Central memory CD8-positive, alpha-beta T cell (primary cell): ENCODE results near the gene SAMD9L.

Source experiments
- ATAC-seq: fragments of 150-1000 bp; cut with Tn5 transposase; replicated peaks from 2 replicates; pipeline ENCODE4 v1.10.0; 2022; ENCODE audit warnings: mild to moderate bottlenecking, moderate FRiP score, moderate number of reproducible peaks; ENCODE audit not compliant: poor library complexity, severe bottlenecking; ENCODE audit errors: extremely low read depth
- DNase-seq, 2 donors: peaks; one replicate each; pipeline ENCODE4 v3.0.0; 2021; ENCODE audit warnings: low spot score in 2 of 2
- H3K27ac Mint-ChIP-seq: one replicate; pipeline ENCODE4 v1.8.0; 2022; ENCODE audit warnings: low read depth, mild to moderate bottlenecking, moderate library complexity, mixed read lengths
- H3K27me3 Mint-ChIP-seq: one replicate; pipeline ENCODE4 v1.8.0; 2022; ENCODE audit warnings: mixed read lengths
- H3K36me3 Mint-ChIP-seq: one replicate; pipeline ENCODE4 v1.8.0; 2022; ENCODE audit warnings: mild to moderate bottlenecking, moderate library complexity, mixed read lengths; ENCODE audit not compliant: insufficient read depth
- H3K4me1 Mint-ChIP-seq: one replicate; pipeline ENCODE4 v1.8.0; 2022; ENCODE audit warnings: mixed read lengths
- H3K4me3 Mint-ChIP-seq: one replicate; pipeline ENCODE4 v1.8.0; 2022; ENCODE audit warnings: mild to moderate bottlenecking, moderate library complexity, mixed read lengths
- H3K9me3 Mint-ChIP-seq: one replicate; pipeline ENCODE4 v1.8.0; 2022; ENCODE audit warnings: mixed read lengths

SAMD9L gene

DNA sequence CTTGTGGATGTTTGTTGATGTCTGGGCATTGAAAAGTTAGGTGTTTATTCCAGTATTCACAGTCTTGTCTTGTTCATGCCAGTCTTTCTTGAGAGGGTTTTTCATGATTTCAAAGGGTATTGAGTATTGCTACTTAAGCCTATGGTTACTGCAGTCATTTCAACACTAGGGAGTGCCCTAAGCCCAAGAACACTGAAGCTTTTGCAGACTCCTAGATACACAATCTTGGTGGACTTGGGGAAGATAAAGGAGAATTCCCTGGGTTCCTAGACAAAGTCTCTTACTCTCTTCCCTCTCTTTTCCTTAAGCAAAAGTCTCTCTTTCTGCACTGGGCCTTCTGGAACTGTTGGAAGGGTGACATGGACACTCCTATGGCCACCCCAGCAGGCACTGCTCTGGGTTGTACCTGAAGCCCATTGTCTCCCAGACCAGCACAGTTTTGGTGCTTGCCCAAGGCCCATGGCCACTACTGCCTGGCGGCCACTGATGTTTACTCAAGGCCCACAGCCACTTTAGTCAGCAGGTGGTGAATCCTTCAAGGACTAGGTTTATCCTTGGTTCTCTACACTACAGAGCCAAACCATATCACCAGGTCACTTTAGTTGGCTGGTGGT is 55.3 kb downstream of the SAMD9L start:
- ATAC-seq (no peak), DNase-seq (no peak)
- Mint-ChIP-seq H3K4me3 (no peak overlapping the region), H3K36me3 (peaks cover 2% of the 10 kb centered on the region), H3K9me3 (peaks cover 9% of the 10 kb centered on the region), H3K27me3 (peaks cover 42% of the 10 kb centered on the region), H3K27ac (no peak overlapping the region), H3K4me1 (no peaks in the 10 kb centered on the region)
